ENCODE measurements around the gene ADM2. TPM values are rescaled to one million over a fixed set of nuclear protein-coding genes. Genes with fewer than 3 reads are reported as not detected.

ADM2 gene
- total RNA-seq, 1 experiment from 2014 or later = 10.9 TPM

GRCh38 chr22:50467341-50467740 lies 14.0 kb upstream of the ADM2 start:
- no peak overlapping the region for H3K27ac Mint-ChIP-seq
- no peak for TF ChIP-seq ZNF263 (CRISPR knock-in tag; IDR thresholded peaks at IDR 0.05; ENCODE audit: low read depth)
- no peak for TF ChIP-seq SMAD4 (CRISPR knock-in tag; IDR thresholded peaks at IDR 0.05)
- TF ChIP-seq TCF7 (CRISPR knock-in tag; IDR thresholded peaks at IDR 0.05; ENCODE audit: low read depth) = no peak
- TF ChIP-seq ZNF425 (CRISPR knock-in tag; conservative IDR thresholded peaks at IDR 0.05) = no peak
- no peak for TF ChIP-seq ZMAT4 (CRISPR knock-in tag; IDR thresholded peaks at IDR 0.05)
- TF ChIP-seq ESRRA (CRISPR knock-in tag; IDR thresholded peaks at IDR 0.05; ENCODE audit: borderline replicate concordance) = no peak
- TF ChIP-seq NR1H2 (CRISPR knock-in tag; IDR thresholded peaks at IDR 0.05) = no peak
- no peak for TF ChIP-seq PRRX2 (CRISPR knock-in tag; IDR thresholded peaks at IDR 0.05)
- no peak for TF ChIP-seq RELA (CRISPR knock-in tag; IDR thresholded peaks at IDR 0.05; ENCODE audit: borderline replicate concordance)
- no peak for TF ChIP-seq OVOL2 (CRISPR knock-in tag; IDR thresholded peaks at IDR 0.05; ENCODE audit: borderline replicate concordance)
- TF ChIP-seq EMX1 (CRISPR knock-in tag; IDR thresholded peaks at IDR 0.05) = no peak
- no peak for DNase-seq (ENCODE audit: low spot score)
- H3K36me3 Mint-ChIP-seq = peaks cover 22% of the 10 kb centered on the region
- H3K4me1 Mint-ChIP-seq = peaks cover 11% of the 10 kb centered on the region
- ChIA-PET POLR2A (no interaction called here), CTCF (interaction anchor here (0.5 to 0.6 kb wide), 2 partner anchors 32 to 175 kb away, joined by 4 read pairs; no protein-coding TSS in a partner anchor)
- H3K4me3 Mint-ChIP-seq = no peak overlapping the region
- H3K27me3 Mint-ChIP-seq (ENCODE audit: low read depth) = no peaks in the 10 kb centered on the region; the same call in 1 of the 2 replicates
- no peak for ATAC-seq
- H3K9me3 Mint-ChIP-seq = no peaks in the 10 kb centered on the region

- no peaks in the 10 kb centered on the region; the same call in 1 of the 2 replicates for H3K27me3 Mint-ChIP-seq (ENCODE audit: low read depth)
Observed at GRCh38 chr22:50467773-50468440, 13.4 kb upstream of the ADM2 start.

More at GRCh38 chr22:50467773-50468440, 13.4 kb upstream of the ADM2 start:
- DNase-seq (ENCODE audit: low spot score) (no peak), ATAC-seq (no peak)
- H3K4me1 Mint-ChIP-seq = peaks cover 11% of the 10 kb centered on the region
- no peak overlapping the region for H3K4me3 Mint-ChIP-seq
- no peak overlapping the region for H3K27ac Mint-ChIP-seq
- peaks cover 22% of the 10 kb centered on the region for H3K36me3 Mint-ChIP-seq
- CTCF ChIA-PET = interaction anchor here (0.5 to 0.6 kb wide), 2 partner anchors 31 to 175 kb away, joined by 4 read pairs; no protein-coding TSS in a partner anchor
- POLR2A ChIA-PET = no interaction called here
- no peak for TF ChIP-seq CREM (CRISPR knock-in tag; IDR thresholded peaks at IDR 0.05)
- TF ChIP-seq ATF6 (CRISPR knock-in tag; IDR thresholded peaks at IDR 0.05) = no peak
- TF ChIP-seq STAT6 (CRISPR knock-in tag; conservative IDR thresholded peaks at IDR 0.05; ENCODE audit: low read depth) = no peak
- no peak for TF ChIP-seq TEAD1 (CRISPR knock-in tag; IDR thresholded peaks at IDR 0.05)
- TF ChIP-seq ARID4B (CRISPR knock-in tag; IDR thresholded peaks at IDR 0.05; ENCODE audit: borderline replicate concordance) = no peak
- TF ChIP-seq SP1 (CRISPR knock-in tag; conservative IDR thresholded peaks at IDR 0.05) = no peak
- no peak for TF ChIP-seq FOXP1 (CRISPR knock-in tag; IDR thresholded peaks at IDR 0.05; ENCODE audit: borderline replicate concordance)
- no peak for TF ChIP-seq JUN (CRISPR knock-in tag; IDR thresholded peaks at IDR 0.05)
- no peak for TF ChIP-seq SOX15 (CRISPR knock-in tag; IDR thresholded peaks at IDR 0.05)
- TF ChIP-seq NR1H2 (CRISPR knock-in tag; IDR thresholded peaks at IDR 0.05) = no peak
- TF ChIP-seq USF2 (CRISPR knock-in tag; IDR thresholded peaks at IDR 0.05) = no peak
- no peaks in the 10 kb centered on the region for H3K9me3 Mint-ChIP-seq
